HCT116 (cell line): ENCODE results near the gene AKAP12. TPM values are rescaled to one million over a fixed set of nuclear protein-coding genes. Genes with fewer than 3 reads are reported as not detected.
A peak's percentile ranks its signal among the peaks of the same experiment; 100 is the strongest.

ENCODE experiments used
- ATAC-seq: fragments of 200-7000 bp; cut with Tn5 transposase; 2 replicates; pipeline ENCODE4 v1.9.1; 2020; ENCODE audit warnings: mild to moderate bottlenecking, moderate library complexity
- BruUV-seq: library from RNA; stranded (reverse); fragments of 400-500 nt; replicated peaks from 2 replicates; lab custom pipeline; 2021; lab: Mats Ljungman, UMichigan
- CTCF ChIA-PET: fragments of 300-600 bp; sonication (Branson Sonifier 250); formaldehyde crosslinking; loops from one replicate; lab custom pipeline; 2021; ENCODE audit warnings: antibody characterized with exemption; lab: Charles Lee
- POLR2A ChIA-PET: fragments of 300-600, 350-600 bp; sonication (Branson Sonifier 250); formaldehyde crosslinking; loops from one replicate; lab custom pipeline; 2021; ENCODE audit warnings: antibody characterized with exemption; lab: Charles Lee
- RAD21 ChIA-PET, 2 experiments: fragments of 300-600 bp; sonication (Branson Sonifier 250); formaldehyde crosslinking; loops; one replicate each; lab custom pipeline; 2023; ENCODE audit warnings: low total read pairs in 2 of 2; ENCODE audit not compliant: uncharacterized antibody in 2 of 2, unreplicated experiment in 2 of 2, low non-redundant PET in 1 of 2; lab: Charles Lee
- DNase-seq: peaks from one replicate; pipeline ENCODE4 v3.0.0-alpha.2; 2010; ENCODE audit warnings: low read depth, low spot score
- H2AFZ ChIP-seq: fragments of 200-600 bp; shearing (Covaris generic), sonication (generic); 2 replicates; pipeline ENCODE4 v1.6.1; 2017; ENCODE audit warnings: low read depth, mixed run types, mixed read lengths, antibody characterized with exemption, low read length; ENCODE audit not compliant: poor library complexity, severe bottlenecking
- H3K27ac ChIP-seq: 2 replicates; pipeline ENCODE4 v1.5.1; 2012; ENCODE audit warnings: low read depth, low read length
- H3K27me3 ChIP-seq: fragments of 200-600 bp; sonication (generic); 2 replicates; pipeline ENCODE4 v1.6.1; 2016; ENCODE audit warnings: mixed run types, low read length, mixed read lengths; ENCODE audit not compliant: insufficient read depth
- H3K36me3 ChIP-seq, 2 experiments: fragments of 200-500 bp in 1 of 2; fragments of 200-600 bp in 1 of 2; sonication (Bioruptor generic) in 1 of 2; sonication (generic) in 1 of 2; 2 replicates each; pipeline versions ENCODE4 v1.5.1 to v1.6.1; 2014 to 2016; ENCODE audit warnings: low read length in 2 of 2, inconsistent platforms in 1 of 2, mixed read lengths in 1 of 2, mixed run types in 1 of 2; ENCODE audit not compliant: insufficient read depth in 2 of 2, control insufficient read depth in 1 of 2
- H3K4me1 ChIP-seq, 2 experiments: fragments of 200-600 bp in 1 of 2; sonication (generic) in 1 of 2; 2 replicates each; pipeline versions ENCODE4 v1.5.1 to v1.6.1; 2012 to 2017; ENCODE audit warnings: low read length in 2 of 2, inconsistent platforms in 1 of 2, mild to moderate bottlenecking in 1 of 2, mixed read lengths in 1 of 2, mixed run types in 1 of 2, moderate library complexity in 1 of 2; ENCODE audit not compliant: insufficient read depth in 2 of 2, control insufficient read depth in 1 of 2
- H3K4me2 ChIP-seq: fragments of 200-600 bp; sonication (generic); 2 replicates; pipeline ENCODE4 v1.6.1; 2017; ENCODE audit warnings: mixed run types, low read length, mixed read lengths
- H3K4me3 ChIP-seq, 2 experiments: fragments of 200-600 bp in 1 of 2; sonication (generic) in 1 of 2; replicated peaks in 1 of 2; 2 replicates each; pipeline ENCODE4 v1.5.1; 2011 to 2016; ENCODE audit warnings: low read length in 2 of 2, control low read depth in 1 of 2, low read depth in 1 of 2, mild to moderate bottlenecking in 1 of 2, mixed read lengths in 1 of 2, mixed run types in 1 of 2
- H3K79me2 ChIP-seq: fragments of 200-600 bp; sonication (generic); 2 replicates; pipeline ENCODE4 v1.6.1; 2017; ENCODE audit warnings: mild to moderate bottlenecking, mixed run types, low read length, moderate library complexity, mixed read lengths; ENCODE audit not compliant: insufficient read depth
- H3K9ac ChIP-seq: fragments of 200-600 bp; sonication (generic); 2 replicates; pipeline ENCODE4 v1.6.1; 2016; ENCODE audit warnings: low read length, mixed read lengths
- H3K9me2 ChIP-seq: fragments of 200-600 bp; sonication (generic), shearing (Covaris generic); 2 replicates; pipeline ENCODE4 v1.6.1; 2017; ENCODE audit warnings: mixed run types, mild to moderate bottlenecking, moderate library complexity; ENCODE audit not compliant: insufficient read depth
- H3K9me3 ChIP-seq, 2 experiments: fragments of 200-500 bp in 1 of 2; fragments of 200-600 bp in 1 of 2; sonication (Bioruptor generic) in 1 of 2; sonication (generic) in 1 of 2; 2 replicates each; pipeline ENCODE4 v1.6.1; 2014 to 2017; ENCODE audit warnings: low read length in 2 of 2, mixed read lengths in 2 of 2, inconsistent platforms in 1 of 2, low read depth in 1 of 2, mild to moderate bottlenecking in 1 of 2, mixed run types in 1 of 2, moderate library complexity in 1 of 2; ENCODE audit not compliant: control insufficient read depth in 1 of 2, insufficient read depth in 1 of 2
- H4K20me1 ChIP-seq: fragments of 200-600 bp; sonication (generic), shearing (Covaris generic); 2 replicates; pipeline ENCODE4 v1.6.1; 2017; ENCODE audit warnings: mixed run types, mild to moderate bottlenecking, moderate library complexity; ENCODE audit not compliant: insufficient read depth
- CBX3 ChIP-seq: IDR thresholded peaks from 2 replicates; pipeline ENCODE4 v1.6.1; 2012; ENCODE audit warnings: low read depth
- CEBPB ChIP-seq: IDR thresholded peaks from 2 replicates; pipeline ENCODE4 v1.6.1; 2012; ENCODE audit warnings: low read depth
- EGR1 ChIP-seq: IDR thresholded peaks from 2 replicates; pipeline ENCODE4 v1.6.1; 2012; ENCODE audit warnings: low read depth
- ELF1 ChIP-seq: IDR thresholded peaks from 2 replicates; pipeline ENCODE4 v1.6.1; 2012; ENCODE audit warnings: low read depth, borderline replicate concordance
- EZH2 ChIP-seq: fragments of 200-600 bp; sonication (generic); IDR thresholded peaks from 2 replicates; pipeline ENCODE4 v1.6.1; 2017; ENCODE audit warnings: antibody characterized with exemption, mixed run types
- EZH2phosphoT487 ChIP-seq: fragments of 200-600 bp; IDR thresholded peaks from 2 replicates; pipeline ENCODE4 v1.6.1; 2018; ENCODE audit warnings: antibody characterized with exemption, borderline replicate concordance
- FOSL1 ChIP-seq: IDR thresholded peaks from 2 replicates; pipeline ENCODE4 v1.6.1; 2012; ENCODE audit warnings: low read depth
- JUND ChIP-seq: IDR thresholded peaks from 2 replicates; pipeline ENCODE4 v1.6.1; 2012
- POLR2AphosphoS5 ChIP-seq: IDR thresholded peaks from 2 replicates; pipeline ENCODE4 v1.6.1; 2011; ENCODE audit warnings: mild to moderate bottlenecking, low read depth, low read length, moderate library complexity
- RAD21 ChIP-seq: IDR thresholded peaks from 2 replicates; pipeline ENCODE4 v1.6.1; 2012; ENCODE audit warnings: low read depth, mild to moderate bottlenecking
- SIN3A ChIP-seq: IDR thresholded peaks from 2 replicates; pipeline ENCODE4 v1.6.1; 2012; ENCODE audit warnings: low read depth
- SP1 ChIP-seq: IDR thresholded peaks from 2 replicates; pipeline ENCODE4 v1.6.1; 2012; ENCODE audit warnings: low read depth
- SRF ChIP-seq: IDR thresholded peaks from 2 replicates; pipeline ENCODE4 v1.6.1; 2012; ENCODE audit warnings: low read depth
- TCF7L2 ChIP-seq: IDR thresholded peaks from 2 replicates; pipeline ENCODE4 v1.7.0; 2011; ENCODE audit warnings: borderline replicate concordance, inconsistent platforms; ENCODE audit not compliant: insufficient read depth, insufficient read length; ENCODE audit errors: extremely low read depth
- YY1 ChIP-seq: IDR thresholded peaks from 2 replicates; pipeline ENCODE4 v1.6.1; 2011; ENCODE audit warnings: low read length, low read depth, moderate library complexity, mild to moderate bottlenecking; ENCODE audit not compliant: insufficient replicate concordance; ENCODE audit errors: extremely low read depth
- ZFX ChIP-seq: fragments of 450-650 bp; IDR thresholded peaks from 2 replicates; pipeline ENCODE4 v1.6.1; 2017
- intact Hi-C: fragments of 100-400 bp; cut with micrococcal nuclease; formaldehyde crosslinking; loops from 2 replicates; pipeline ENCODE4 v1.10.0; 2022
- total RNA-seq: library from RNA; stranded (reverse); gene quantifications from one replicate; pipeline ENCODE4 v1.2.1, GENCODE V29; 2021; ENCODE audit not compliant: unreplicated experiment
- TF ChIP-seq, protein P1 (sequence below): IDR thresholded peaks from 2 replicates; pipeline ENCODE4 v1.6.1; 2011; ENCODE audit warnings: mild to moderate bottlenecking, low read length, moderate library complexity; ENCODE audit not compliant: insufficient replicate concordance; ENCODE audit errors: extremely low read depth
- TF ChIP-seq, protein P2 (sequence below): IDR thresholded peaks from 2 replicates; pipeline ENCODE4 v1.6.1; 2012
- TF ChIP-seq, protein P3 (sequence below): IDR thresholded peaks from 2 replicates; pipeline ENCODE4 v1.6.1; 2012
- TF ChIP-seq, protein P4 (sequence below), 3 experiments: fragments of 200-600 bp in 1 of 3; sonication (generic) in 1 of 3; IDR thresholded peaks in 2 of 3; conservative IDR thresholded peaks in 1 of 3; 2 replicates each; pipeline ENCODE4 v1.5.1; 2012 to 2017; ENCODE audit warnings: low read depth in 2 of 3, low read length in 2 of 3, antibody characterized with exemption in 1 of 3, borderline replicate concordance in 1 of 3, control low read depth in 1 of 3, mild to moderate bottlenecking in 1 of 3, mixed read lengths in 1 of 3, mixed run types in 1 of 3, moderate library complexity in 1 of 3; ENCODE audit not compliant: insufficient read depth in 1 of 3

Gene AKAP12
- total RNA-seq, 1 experiment from 2014 or later, result 1,220 TPM

DNA sequence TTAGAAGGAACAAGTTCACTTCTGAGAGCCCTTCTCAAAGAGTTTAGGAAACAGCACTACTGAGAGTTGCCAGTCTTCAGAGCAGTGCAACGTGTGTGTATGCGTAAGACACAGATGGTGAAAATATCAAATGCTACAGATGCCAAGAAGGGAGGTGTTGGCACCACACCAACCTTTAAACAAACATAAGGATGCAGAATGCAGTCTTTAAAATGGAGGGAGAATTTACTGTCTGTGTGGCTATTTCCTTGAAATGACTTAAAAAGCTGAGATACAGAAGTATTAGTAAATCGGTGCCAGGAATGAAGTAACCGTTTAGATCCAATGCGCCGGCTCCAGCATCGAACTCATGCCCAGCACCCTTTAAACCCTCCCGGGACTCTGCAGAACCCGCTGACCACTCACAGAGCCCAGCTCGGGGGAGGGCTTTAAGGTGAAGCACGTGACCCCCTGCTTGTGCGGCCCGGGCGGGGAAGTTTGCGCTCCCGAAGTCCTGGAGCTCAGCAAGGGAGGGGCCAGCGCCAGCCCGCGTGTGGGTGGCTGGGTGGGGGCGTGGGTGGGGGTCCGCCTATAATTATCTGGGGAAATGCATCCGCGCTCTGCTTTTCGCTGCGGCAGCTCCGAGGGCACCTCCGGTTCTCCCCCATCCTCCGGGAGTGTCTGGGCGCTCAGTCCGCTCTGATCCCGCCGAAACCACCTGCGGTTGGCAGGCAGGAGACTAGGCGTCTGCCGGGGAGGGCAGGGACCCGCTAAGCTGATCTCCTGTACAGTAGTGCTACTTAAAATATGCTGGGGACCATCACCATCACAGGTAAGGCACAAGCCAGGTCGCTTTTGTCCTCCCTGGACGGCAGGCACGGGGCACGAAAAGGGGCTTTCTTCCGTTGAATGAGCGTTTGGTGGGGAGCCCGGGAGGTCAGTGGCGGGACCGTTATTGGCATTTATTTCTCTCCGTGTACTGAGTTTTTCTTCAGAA lies 85.6 kb downstream of the AKAP12 start:
- RAD21 ChIA-PET, result interaction anchor here (0.7 to 2.2 kb wide), 7 partner anchors 8 to 433 kb away, joined by 3 to 28 read pairs (median 6); no protein-coding TSS in a partner anchor
- ATAC-seq (peak; percentile 74), DNase-seq (peak; percentile 78)
- CTCF ChIA-PET, result interaction anchor here (0.6 to 3.5 kb wide), 21 partner anchors 8 to 508 kb away, joined by 3 to 60 read pairs (median 5); no protein-coding TSS in a partner anchor
- Histone ChIP-seq H3K27ac (peak overlapping the region; percentile 69), H3K4me1 (peaks cover 26 to 89% of the 10 kb centered on the region in 2 experiments), H3K79me2 (peaks cover 99% of the 10 kb centered on the region), H3K27me3 (no peaks in the 10 kb centered on the region), H3K4me3 (peak overlapping the region; percentile 60 to 75), H3K9ac (peak overlapping the region; percentile 75), H3K36me3 (peaks cover 0 to 35% of the 10 kb centered on the region in 2 experiments; a peak in 2 of 4 replicates), H3K9me2 (no peaks in the 10 kb centered on the region), H3K4me2 (peak overlapping the region; percentile 74), H4K20me1 (peaks cover 18% of the 10 kb centered on the region; the same call in 1 of the 2 replicates), H3K9me3 (no peaks in the 10 kb centered on the region), H2AFZ (no peak overlapping the region)
- POLR2A ChIA-PET, result interaction anchor here (0.6 to 7.7 kb wide), 36 partner anchors 8 to 500 kb away, joined by 3 to 75 read pairs (median 5); no protein-coding TSS in a partner anchor
- intact Hi-C loops, result loop anchor here (2.0 to 5.0 kb wide), 2 partner anchors 263 to 433 kb away; no protein-coding TSS in a partner anchor
- no TSS peak for BruUV-seq
- TF ChIP-seq, protein P1, sequence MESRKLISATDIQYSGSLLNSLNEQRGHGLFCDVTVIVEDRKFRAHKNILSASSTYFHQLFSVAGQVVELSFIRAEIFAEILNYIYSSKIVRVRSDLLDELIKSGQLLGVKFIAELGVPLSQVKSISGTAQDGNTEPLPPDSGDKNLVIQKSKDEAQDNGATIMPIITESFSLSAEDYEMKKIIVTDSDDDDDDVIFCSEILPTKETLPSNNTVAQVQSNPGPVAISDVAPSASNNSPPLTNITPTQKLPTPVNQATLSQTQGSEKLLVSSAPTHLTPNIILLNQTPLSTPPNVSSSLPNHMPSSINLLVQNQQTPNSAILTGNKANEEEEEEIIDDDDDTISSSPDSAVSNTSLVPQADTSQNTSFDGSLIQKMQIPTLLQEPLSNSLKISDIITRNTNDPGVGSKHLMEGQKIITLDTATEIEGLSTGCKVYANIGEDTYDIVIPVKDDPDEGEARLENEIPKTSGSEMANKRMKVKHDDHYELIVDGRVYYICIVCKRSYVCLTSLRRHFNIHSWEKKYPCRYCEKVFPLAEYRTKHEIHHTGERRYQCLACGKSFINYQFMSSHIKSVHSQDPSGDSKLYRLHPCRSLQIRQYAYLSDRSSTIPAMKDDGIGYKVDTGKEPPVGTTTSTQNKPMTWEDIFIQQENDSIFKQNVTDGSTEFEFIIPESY, result peak; percentile 12
- TF ChIP-seq JUND (peak; percentile 14; the same call in 1 of the 2 replicates), SIN3A (no peak; the same call in 1 of the 2 replicates), FOSL1 (no peak), CBX3 (0 out of 2 replicates have a peak, but pooled peaks have one; percentile 50), ZFX (no peak), EZH2phosphoT487 (no peak), ELF1 (no peak), CEBPB (no peak; the same call in 1 of the 2 replicates), SRF (no peak), EGR1 (peak; percentile 86), TCF7L2 (peak; percentile 80), RAD21 (no peak), YY1 (no peak), SP1 (peak; percentile 47), POLR2AphosphoS5 (peak; percentile 94), EZH2 (no peak)
- TF ChIP-seq, protein P2, sequence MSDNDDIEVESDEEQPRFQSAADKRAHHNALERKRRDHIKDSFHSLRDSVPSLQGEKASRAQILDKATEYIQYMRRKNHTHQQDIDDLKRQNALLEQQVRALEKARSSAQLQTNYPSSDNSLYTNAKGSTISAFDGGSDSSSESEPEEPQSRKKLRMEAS, result peak; percentile 51; the same call in 1 of the 2 replicates
- TF ChIP-seq, protein P3, sequence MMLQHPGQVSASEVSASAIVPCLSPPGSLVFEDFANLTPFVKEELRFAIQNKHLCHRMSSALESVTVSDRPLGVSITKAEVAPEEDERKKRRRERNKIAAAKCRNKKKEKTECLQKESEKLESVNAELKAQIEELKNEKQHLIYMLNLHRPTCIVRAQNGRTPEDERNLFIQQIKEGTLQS, result no peak
- TF ChIP-seq, protein P4, sequence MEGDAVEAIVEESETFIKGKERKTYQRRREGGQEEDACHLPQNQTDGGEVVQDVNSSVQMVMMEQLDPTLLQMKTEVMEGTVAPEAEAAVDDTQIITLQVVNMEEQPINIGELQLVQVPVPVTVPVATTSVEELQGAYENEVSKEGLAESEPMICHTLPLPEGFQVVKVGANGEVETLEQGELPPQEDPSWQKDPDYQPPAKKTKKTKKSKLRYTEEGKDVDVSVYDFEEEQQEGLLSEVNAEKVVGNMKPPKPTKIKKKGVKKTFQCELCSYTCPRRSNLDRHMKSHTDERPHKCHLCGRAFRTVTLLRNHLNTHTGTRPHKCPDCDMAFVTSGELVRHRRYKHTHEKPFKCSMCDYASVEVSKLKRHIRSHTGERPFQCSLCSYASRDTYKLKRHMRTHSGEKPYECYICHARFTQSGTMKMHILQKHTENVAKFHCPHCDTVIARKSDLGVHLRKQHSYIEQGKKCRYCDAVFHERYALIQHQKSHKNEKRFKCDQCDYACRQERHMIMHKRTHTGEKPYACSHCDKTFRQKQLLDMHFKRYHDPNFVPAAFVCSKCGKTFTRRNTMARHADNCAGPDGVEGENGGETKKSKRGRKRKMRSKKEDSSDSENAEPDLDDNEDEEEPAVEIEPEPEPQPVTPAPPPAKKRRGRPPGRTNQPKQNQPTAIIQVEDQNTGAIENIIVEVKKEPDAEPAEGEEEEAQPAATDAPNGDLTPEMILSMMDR (IDR thresholded peaks at IDR 0.05 in 2 of 3, conservative IDR thresholded peaks at IDR 0.05 in 1 of 3; ENCODE audit: borderline replicate concordance in 1 of 3, insufficient read depth in 1 of 3, low read depth in 2 of 3, low read length in 2 of 3), result no peak
